ENCODE data around the gene ARHGAP24.

Gene ARHGAP24

GRCh38 chr4:85737254-85737653, 262.3 kb downstream of the ARHGAP24 start:
- TF ChIP-seq, protein P1, sequence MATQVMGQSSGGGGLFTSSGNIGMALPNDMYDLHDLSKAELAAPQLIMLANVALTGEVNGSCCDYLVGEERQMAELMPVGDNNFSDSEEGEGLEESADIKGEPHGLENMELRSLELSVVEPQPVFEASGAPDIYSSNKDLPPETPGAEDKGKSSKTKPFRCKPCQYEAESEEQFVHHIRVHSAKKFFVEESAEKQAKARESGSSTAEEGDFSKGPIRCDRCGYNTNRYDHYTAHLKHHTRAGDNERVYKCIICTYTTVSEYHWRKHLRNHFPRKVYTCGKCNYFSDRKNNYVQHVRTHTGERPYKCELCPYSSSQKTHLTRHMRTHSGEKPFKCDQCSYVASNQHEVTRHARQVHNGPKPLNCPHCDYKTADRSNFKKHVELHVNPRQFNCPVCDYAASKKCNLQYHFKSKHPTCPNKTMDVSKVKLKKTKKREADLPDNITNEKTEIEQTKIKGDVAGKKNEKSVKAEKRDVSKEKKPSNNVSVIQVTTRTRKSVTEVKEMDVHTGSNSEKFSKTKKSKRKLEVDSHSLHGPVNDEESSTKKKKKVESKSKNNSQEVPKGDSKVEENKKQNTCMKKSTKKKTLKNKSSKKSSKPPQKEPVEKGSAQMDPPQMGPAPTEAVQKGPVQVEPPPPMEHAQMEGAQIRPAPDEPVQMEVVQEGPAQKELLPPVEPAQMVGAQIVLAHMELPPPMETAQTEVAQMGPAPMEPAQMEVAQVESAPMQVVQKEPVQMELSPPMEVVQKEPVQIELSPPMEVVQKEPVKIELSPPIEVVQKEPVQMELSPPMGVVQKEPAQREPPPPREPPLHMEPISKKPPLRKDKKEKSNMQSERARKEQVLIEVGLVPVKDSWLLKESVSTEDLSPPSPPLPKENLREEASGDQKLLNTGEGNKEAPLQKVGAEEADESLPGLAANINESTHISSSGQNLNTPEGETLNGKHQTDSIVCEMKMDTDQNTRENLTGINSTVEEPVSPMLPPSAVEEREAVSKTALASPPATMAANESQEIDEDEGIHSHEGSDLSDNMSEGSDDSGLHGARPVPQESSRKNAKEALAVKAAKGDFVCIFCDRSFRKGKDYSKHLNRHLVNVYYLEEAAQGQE (IDR thresholded peaks at IDR 0.05; ENCODE audit: insufficient read depth in 1 of 2, low read depth in 2 of 2, low read length in 2 of 2), result peak in 1 of 2 experiments; percentile 36; a peak in 1 of 4 replicates
- TF ChIP-seq POLR2AphosphoS5 (IDR thresholded peaks at IDR 0.05; ENCODE audit: low read depth, low read length) (no peak), TAF1 (IDR thresholded peaks at IDR 0.05; ENCODE audit: borderline replicate concordance, insufficient read depth, low read length) (no peak), FOXP2 (optimal IDR thresholded peaks at IDR 0.05; ENCODE audit: borderline replicate concordance, extremely low read depth, extremely low read length, insufficient read depth) (no peak), SIN3A (IDR thresholded peaks at IDR 0.05; ENCODE audit: borderline replicate concordance, insufficient read depth, low read length) (no peak)

- TF ChIP-seq POLR2AphosphoS5 (IDR thresholded peaks at IDR 0.05; ENCODE audit: low read depth, low read length) (no peak), SIN3A (IDR thresholded peaks at IDR 0.05; ENCODE audit: borderline replicate concordance, insufficient read depth, low read length) (no peak), TAF1 (IDR thresholded peaks at IDR 0.05; ENCODE audit: borderline replicate concordance, insufficient read depth, low read length) (no peak), FOXP2 (optimal IDR thresholded peaks at IDR 0.05; ENCODE audit: borderline replicate concordance, extremely low read depth, extremely low read length, insufficient read depth) (no peak)
- TF ChIP-seq, protein P1 (IDR thresholded peaks at IDR 0.05; ENCODE audit: insufficient read depth in 1 of 2, low read depth in 2 of 2, low read length in 2 of 2), result no peak
Observed at GRCh38 chr4:85738721-85739120, 263.8 kb downstream of the ARHGAP24 start.

- no peak for TF ChIP-seq POLR2AphosphoS5 (IDR thresholded peaks at IDR 0.05; ENCODE audit: low read depth, low read length)
- TF ChIP-seq FOXP2 (optimal IDR thresholded peaks at IDR 0.05; ENCODE audit: borderline replicate concordance, extremely low read depth, extremely low read length, insufficient read depth), result no peak
- TF ChIP-seq, protein P1 (IDR thresholded peaks at IDR 0.05; ENCODE audit: insufficient read depth in 1 of 2, low read depth in 2 of 2, low read length in 2 of 2), result no peak
- TF ChIP-seq TAF1 (IDR thresholded peaks at IDR 0.05; ENCODE audit: borderline replicate concordance, insufficient read depth, low read length), result no peak
- TF ChIP-seq SIN3A (IDR thresholded peaks at IDR 0.05; ENCODE audit: borderline replicate concordance, insufficient read depth, low read length), result no peak
Observed at GRCh38 chr4:85740431-85740861, 265.5 kb downstream of the ARHGAP24 start.

GRCh38 chr4:85741381-85741780, 266.4 kb downstream of the ARHGAP24 start:
- TF ChIP-seq POLR2AphosphoS5 (IDR thresholded peaks at IDR 0.05; ENCODE audit: low read depth, low read length) (no peak), SIN3A (IDR thresholded peaks at IDR 0.05; ENCODE audit: borderline replicate concordance, insufficient read depth, low read length) (no peak), TAF1 (IDR thresholded peaks at IDR 0.05; ENCODE audit: borderline replicate concordance, insufficient read depth, low read length) (no peak), FOXP2 (optimal IDR thresholded peaks at IDR 0.05; ENCODE audit: borderline replicate concordance, extremely low read depth, extremely low read length, insufficient read depth) (no peak)
- TF ChIP-seq, protein P1 (IDR thresholded peaks at IDR 0.05; ENCODE audit: insufficient read depth in 1 of 2, low read depth in 2 of 2, low read length in 2 of 2), result no peak
